Stimulated activated CD8-positive, alpha-beta memory T cell treated with anti-CD3 and anti-CD28 coated beads, Interleukin-12 subunit alpha, Interleukin-12 subunit beta, amount 100 ng/mL, for 24 hours (primary cell): ENCODE measurements around the gene NADSYN1.
"Not testable (repeated sequence)": the region's sequence is repeated elsewhere in the genome, so short reads cannot be mapped to it uniquely, and the experiment has no call there.

Experiments used
- DNase-seq: peaks from one replicate; pipeline ENCODE4 v3.0.0-alpha.2; 2020; ENCODE audit errors: extremely low read depth

NADSYN1 gene

DNA sequence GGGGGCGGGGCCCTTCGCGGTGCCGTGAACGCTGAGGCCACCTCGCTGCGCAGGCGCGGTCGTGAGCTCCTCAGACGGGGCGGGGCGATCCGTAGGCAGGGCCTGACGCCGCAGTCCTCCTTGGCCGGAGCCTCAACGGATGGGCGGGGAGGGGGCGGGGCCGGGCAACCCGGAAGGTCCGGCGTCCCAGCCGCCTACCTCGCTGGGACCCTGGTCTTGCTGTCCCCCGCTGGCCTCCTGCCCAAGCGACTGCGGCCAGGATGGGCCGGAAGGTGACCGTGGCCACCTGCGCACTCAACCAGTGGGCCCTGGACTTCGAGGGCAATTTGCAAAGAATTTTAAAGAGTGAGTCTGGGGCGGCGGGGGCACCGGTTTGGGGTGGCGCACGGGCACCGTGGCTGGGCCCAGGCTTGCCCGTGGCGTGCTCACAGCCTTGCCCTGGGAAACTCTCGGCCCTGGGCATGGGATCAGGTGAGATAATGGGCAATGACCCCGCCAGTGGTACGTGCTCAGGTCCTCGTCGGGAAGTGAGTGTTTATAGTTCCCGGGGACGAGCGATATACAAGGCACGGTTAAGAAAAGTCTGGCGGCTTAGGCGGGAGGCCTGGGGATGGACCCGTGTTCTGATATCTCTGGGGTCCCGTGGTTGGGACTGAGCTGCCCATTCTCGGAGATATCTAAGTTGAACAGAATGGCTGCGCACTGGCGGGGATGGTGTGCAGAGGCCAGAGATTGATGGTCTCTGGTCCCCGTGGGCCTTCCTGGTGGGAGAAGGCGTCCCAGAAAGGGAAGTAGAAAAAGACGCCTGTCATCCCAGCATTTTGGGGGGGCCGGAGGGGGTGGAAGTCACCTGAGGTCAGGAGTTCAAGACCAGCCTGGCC is at the start of gene NADSYN1:
Gene NADSYN1 (plus strand): TSS at position 167 of the 881 bp plus-strand sequence. CDS start 94 bp downstream, at position 261.
- DNase-seq, result peak; percentile 85

DNA sequence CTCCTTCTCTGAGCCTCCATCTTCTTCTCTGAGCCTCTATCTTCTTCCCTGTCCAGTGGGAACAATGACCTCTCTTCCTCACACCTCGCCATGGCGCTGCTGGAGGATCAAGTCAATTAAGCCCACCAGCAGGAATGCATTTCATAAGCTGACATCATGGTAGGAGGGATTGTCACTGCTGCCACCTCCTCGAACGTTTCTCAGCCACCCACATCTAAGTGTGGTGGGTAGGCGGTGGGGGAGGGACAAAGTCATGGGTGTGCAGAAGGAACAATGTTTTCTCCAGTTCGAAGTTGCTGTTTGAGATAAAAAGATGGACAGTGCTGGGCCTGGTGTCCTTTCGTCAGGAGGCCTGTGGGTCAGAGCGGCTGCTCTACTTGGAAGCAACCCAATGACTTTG is 48.8 kb upstream of the NADSYN1 start:
- DNase-seq, result no peak

DNA sequence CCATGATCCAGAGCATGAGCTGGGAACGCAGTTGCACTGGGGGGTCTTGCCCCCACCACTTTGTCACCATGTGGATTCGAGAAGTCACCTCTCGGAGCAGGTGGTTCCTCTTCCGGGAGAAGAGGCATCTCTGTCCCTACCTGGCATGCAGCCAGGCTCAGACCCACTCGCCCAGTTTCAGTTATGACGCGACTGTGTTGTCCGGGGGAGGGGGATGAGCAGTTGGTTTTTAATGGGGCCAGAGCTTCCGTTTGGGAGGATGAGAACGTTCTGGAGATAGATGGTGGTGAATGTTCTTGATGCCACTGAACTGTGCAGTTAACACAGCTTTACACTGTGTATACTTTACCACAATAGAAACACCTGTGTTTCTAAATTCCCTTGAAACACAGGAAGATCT is 46.3 kb upstream of the NADSYN1 start:
- DNase-seq, result no peak

DNA sequence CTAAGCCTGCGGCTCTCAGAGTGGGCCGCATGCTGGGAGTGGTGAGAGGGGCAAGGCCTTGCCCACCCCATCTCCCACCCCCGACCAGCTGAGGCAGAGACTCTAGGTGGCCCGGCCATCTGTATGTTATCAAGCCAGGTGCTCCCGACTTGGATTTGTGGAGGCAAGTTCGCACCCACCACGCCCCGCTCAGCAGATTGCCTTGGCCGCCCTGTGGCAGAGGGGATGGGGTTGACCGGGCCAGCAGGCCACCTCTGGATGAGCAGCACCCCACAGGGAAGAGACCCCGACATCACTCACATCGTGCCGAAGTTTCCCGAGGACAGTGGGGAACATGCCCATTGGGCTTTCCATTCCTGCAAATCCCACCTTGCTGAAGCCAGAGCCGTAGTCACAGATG is 45.6 kb upstream of the NADSYN1 start:
- no peak for DNase-seq

DNA sequence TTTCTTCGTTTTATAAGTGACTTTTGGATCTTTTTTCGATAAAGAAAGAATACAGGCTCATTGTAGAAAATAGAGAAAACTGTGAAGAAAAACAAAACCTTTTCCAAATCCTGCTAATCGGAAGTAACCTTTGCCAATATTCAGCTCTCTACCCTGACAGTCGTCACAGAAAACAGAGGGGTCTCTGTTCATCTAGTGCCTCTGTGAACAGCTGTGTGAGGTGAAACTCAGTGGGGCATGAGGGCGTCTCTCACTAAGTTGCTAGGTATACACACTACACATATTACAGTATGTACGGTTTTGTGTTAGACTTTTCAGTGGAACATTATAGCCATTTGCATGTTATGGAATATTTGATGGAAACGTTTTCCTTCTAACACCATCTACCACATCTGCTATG is 44.2 kb upstream of the NADSYN1 start:
- DNase-seq, result no peak

DNA sequence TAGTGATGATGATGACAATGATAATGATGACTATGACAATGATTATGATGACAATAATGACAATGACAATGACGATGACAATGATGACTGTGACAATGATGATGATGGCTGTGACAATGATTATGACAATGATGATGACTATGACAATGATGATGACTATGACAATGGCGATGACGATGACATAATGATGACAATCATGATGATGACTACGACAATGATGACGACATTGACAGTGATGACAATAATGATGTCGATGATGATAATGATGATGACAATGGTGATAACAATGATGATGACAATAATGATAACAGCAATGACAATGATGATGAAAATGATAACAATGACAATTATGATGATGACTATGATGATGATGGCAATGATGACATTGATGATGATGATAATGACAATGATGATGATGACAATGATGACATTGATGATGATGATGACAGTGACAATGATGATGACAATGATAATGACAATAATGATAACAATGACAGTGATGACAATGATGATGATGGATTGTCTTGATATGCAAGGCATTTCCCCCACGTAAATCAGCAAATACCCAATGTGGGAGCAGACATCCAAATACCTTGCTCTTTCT is 42.5 kb upstream of the NADSYN1 start:
- DNase-seq, result no peak

DNA sequence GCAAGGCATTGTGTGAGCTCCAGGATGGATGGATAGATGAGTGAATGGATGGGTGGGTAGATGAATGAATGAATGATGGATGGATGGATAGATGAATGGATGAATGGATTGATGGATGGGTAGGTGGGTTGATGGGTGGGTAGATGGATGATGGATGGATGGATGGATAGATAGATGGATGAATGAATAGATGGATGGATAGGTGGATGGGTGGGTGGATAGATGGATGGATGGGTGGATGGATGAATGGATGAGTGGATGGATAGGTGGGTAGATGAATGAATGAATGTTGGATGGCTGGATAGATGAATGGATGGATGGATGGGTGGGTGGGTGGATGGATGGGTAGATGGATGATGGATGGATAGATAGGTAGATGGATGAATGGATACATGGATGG is 38.4 kb upstream of the NADSYN1 start:
- no peak for DNase-seq

DNA sequence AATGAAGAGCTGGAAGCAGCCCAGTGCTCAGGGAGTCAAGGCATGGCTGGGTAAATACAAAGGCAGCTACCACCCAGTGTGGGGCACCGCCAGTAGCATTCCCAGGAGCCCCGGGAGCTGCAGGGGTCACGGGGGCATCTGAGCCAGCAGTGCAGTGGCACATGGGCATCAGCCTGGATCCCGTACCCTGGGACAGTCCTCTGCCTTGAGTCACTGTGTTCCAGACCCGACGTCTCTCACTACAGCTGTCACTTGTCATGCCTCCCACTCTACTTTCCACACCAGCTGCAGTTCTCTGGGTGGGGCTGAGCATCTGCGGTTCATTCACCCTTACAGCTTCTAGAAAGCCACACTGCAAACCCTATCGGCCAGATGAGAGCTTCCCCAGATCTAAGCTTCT is 34.4 kb upstream of the NADSYN1 start:
- no peak for DNase-seq

DNA sequence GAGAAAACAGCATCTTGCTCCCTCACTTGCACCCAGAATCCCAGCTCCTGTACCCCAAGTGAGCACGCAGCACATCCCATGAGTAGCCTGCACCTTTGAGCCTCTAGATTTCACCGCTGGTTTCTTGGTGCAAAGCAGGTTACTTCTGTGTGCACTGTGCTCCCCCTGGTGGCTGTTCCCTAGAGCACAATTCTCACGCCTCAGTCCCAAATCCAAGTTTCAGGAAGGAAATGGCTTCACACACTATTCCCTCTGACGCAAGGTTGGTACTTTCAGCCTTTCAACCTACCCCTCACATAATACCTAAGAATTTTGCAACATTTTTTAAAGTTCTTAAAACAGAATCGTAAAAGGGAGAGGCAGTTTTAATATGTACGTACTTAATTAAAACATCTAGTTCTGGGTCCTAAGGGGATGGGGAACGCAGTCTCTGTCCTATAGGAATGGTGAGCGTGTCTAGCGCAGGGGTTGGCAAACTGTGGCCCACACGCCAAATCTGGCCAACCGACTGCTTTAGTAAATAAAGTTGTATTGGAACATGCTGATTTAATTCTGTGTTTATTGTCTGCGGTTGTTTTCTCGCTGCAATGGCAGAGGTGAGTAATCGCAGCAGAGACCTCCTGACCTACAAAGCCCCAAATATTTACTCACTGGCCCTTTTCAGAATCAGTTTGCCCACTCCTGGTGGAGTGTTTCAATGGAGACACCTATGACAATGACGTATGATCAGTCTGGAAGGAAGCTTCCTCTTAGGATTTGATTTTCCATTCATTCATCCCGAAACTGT is 32.4 kb upstream of the NADSYN1 start:
- DNase-seq, result no peak

DNA sequence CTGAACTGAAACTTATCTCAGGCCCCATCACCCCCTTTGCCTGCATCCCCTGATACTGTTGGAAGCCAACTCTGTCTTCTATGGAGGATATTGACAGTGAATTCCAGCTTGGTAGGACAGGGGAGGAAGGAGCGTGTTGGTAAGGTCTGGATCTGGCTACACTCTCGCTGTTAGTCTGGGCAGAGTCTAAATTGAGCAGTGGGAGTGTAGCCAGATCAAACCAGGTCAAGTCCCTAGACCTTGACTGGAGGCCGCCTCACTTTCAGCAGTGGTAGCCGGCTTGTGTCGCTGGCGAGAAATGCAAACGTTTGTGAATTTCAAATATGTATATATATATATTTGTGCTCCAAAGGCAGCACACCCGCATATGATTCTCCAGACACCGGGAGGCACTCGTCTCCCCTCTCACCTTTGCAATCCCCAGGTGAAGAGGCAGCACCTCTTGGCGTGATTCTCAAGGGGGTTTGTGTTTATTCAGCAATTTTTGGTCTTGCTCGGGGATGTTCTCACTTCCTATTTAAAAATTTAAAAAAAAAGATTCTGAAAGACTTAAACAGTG is 31.5 kb upstream of the NADSYN1 start:
- DNase-seq, result no peak

DNA sequence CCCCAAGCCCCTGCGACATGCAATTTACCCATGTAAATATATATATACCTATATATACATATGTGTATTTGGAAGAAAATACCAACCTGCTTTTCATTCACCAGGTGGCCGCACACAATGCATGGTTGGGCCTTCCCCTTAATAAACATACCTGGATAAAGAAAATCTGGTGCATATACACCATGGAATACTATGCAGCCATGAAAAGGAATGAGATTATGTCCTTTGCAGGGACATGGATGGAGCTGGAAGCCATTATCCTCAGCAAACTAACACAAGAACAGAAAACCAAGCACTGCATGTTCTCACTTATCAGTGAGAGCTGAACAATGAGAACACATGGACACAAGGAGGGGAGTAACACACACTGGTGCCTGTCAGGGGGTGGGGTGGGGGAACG is 30.7 kb upstream of the NADSYN1 start:
- DNase-seq, result not testable (repeated sequence)

DNA sequence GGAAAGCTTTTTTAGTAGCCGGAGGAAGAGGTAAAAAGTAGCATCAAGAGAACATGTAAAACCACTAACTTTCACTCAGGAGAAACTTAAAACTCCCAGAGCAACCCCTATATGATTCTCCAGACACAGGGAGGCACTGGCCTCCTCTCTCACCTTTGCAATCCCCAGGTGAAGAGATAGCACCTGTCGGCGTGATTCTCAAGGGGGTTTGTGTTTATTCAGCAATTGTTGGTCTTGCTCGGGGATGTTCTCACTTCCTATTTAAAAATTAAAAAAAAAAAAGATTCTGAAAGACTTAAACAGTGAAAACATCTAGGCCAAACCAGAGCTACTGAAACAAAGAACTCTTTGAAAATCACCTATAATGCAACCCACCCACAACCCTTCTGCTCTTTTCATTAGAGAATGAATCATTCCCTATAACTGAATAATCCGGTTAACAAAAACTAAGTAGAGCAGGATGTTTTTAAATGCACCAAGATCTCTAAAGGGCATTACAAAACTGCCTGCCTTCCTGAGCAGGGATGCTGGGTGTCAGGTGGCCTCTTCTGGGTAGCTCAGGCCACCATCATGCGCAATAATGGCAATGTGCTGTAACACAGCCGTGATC is 29.7 kb upstream of the NADSYN1 start:
- DNase-seq, result no peak

DNA sequence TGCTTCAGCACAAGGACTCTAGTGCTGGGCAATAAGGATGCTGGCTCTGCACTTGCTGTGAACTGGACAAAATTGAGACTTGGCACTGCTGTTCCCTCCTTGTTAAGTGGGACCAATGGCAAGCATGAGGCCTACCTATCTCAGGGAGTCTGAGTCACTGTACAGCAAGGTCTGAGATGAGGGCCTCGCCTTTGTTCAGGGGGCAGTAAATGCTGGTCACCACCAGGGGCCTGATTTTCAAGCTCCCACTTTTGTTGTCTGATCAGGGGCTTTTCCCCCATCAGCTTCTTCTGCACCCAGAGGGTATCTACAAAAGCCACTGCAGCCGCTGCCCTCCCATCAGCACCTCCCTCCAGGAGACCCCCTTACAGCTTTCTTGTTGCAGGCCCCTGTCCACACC is 27.6 kb upstream of the NADSYN1 start:
- DNase-seq, result no peak

DNA sequence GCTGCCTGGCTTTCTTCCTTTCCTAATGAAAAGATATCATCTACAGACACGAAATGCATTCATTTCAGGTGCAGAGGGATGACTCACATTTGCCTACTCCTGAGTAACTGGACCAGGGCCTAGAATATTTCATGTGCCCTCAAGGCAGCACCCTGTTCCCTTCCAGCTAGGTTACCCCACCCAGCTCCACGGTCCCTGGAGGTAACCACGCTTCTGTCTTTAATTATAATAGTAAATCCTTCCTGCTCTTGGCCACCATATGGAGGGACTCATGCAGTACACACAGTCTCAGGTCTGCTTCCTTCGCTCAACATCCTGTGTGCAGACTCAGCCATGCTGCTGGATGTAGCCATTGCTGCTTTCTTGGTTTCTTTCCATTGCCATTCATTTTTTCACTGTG is 27.1 kb upstream of the NADSYN1 start:
- no peak for DNase-seq

DNA sequence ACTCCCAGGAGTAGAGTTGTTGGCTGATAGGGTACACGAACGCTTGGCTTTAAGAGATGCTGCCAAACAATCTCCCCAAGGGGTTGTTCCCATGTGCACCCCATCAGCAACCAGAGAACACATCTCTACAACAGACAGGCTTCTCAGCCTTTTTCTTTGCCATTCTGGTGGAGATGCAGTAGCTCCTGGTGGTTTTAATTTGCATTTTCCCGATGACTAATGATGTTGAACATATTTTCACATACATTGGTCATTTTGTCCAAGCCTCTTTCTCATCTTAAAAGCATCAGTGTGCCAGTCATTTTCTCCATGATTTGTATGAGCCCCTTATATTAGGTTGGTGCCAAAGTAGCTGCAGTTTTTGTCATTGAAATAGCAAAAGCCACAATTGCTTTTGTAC is 26.6 kb upstream of the NADSYN1 start:
- no peak for DNase-seq

DNA sequence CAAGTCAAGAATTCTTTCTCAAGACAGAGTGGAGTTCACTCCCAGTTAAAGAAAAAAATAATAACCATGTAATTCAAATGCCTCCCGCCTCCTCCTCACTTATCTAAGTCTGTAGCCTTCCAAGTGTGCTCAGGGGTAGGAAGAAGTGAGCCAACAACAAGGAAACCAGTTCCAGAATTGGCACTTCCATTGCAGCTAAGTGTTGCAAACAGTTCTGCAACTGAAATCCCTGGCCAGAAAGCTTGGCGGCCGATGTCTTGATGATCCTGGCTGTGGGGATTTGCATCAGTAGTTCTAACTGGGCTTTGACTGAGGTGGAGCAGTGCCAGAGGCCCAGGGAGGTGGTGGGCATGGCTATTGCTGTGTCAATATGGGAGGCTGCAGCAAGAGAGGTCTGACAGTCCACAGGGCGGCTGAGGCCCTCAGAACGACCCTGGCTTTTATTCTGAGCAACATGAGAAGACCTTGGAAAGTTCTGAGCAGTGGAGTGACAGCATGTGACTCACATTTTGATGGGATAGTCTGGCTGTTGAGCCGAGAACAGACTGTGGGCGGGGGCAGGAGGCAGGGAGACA is 24.1 kb upstream of the NADSYN1 start:
- no peak for DNase-seq

DNA sequence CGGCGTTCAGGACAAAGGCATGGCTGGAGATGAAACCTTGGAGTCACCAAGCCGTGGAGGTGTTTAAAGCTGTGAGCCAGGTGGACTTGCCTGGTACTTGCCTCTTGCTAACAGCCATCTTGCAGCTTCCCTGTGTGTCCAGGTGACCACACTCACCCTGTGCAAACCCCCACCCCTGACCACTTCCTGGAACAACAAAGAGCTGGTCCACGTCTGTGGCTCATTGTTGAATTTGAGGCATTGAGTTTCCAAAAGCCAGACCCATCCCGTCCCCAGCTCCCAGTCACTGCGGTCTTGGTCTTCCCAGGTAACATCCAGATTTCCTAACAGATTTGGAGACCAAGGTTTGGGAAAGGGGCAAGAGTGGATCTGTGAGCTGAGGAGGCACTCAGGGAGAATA is 23.3 kb upstream of the NADSYN1 start:
- DNase-seq, result no peak

DNA sequence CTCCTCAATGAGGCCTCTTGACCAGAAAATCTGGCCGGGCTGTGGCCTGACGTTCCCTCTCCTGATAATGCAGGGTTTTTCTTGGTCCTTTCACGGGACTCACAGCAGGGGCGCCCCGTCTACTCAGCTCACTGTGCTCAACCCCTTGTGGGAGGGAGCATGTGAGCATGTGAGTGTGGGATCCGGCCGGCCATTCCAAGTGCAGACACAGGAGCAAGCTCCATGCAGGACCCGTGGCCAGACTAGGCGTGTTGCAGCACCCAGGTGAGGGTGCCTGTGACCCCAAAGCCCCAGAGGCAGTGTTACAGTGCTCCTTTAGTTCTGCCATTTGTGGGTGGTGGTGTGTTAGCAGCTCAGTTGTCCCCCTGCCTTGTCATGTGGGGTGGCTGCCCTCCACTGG is 22.8 kb upstream of the NADSYN1 start:
- no peak for DNase-seq

DNA sequence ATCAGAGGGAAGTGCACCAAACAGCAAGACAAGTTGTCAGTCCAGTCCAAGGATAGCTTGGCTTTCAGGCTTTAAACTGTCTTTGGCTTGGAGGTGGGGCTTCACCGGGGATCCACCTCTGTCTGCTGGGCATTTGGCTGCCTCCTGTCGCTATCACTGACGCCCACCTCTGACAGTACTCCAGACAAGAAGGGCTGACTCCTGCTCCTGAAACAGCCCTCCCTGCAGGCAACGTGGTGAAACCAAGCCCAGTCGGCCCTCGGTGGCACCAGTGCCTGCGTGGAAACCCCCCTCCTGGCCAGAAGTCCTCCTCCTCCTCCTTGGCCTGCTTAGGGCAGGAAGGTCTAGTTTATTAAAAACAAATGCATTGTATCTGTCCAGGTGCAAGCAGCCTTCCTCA is 21.7 kb upstream of the NADSYN1 start:
- no peak for DNase-seq

DNA sequence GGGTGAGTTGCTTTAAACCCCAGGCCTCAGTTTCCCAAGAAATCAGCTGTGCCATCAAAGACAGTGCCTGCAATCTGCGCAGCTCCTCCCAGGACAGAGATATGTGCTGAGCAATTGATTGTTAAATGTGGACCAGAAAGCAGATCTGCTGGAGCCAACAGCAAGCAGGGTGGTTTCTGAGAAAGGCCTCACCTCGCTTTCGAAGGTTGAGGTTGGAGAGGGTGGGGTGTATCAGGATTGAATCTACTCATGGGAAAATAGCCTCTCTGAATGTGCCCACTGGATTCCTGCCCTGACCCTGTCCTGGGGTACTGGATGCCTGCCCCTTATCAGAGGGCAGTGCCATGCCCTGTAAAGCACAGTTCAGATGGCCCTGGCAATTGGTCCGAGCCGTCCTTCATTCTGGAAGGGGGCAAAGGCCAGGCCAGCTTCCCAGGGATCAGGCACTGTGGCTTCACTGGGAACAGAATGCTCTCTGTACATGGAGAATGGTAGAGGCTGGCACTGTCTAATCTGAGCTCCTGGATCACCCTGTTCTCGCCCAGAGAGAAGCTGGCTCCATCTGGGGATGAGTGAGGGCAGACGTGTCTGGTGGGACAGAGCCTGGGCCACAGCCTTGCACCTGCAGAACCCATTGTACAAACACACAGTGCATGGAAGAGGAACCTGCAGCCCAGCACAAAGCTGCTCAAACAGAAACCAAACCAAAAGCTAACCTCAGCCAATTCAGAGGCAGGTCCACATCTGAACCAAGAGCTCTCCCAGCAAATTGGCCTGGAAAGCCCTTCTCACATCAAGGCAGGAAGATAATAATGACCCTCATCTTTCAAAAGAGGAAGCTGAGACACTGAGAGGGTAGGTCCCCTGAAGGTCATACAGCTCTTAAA is 20.0 kb upstream of the NADSYN1 start:
- no peak for DNase-seq
